SW480 (cell line): ENCODE data around the gene MON1A.
"Not testable (repeated sequence)": the region's sequence is repeated elsewhere in the genome, so short reads cannot be mapped to it uniquely, and the experiment has no call there.

Experiments
- DNase-seq: peaks from one replicate; pipeline ENCODE4 v3.0.0-alpha.2; 2016; ENCODE audit warnings: low spot score

The MON1A gene

GRCh38 chr3:49917806-49918590 is 11.6 kb downstream of the MON1A start:
- DNase-seq = not testable (repeated sequence)

- DNase-seq = no peak
These were observed 12.9 kb downstream of the MON1A start for GRCh38 chr3:49916686-49917085.

- DNase-seq = no peak
These were observed 14.7 kb downstream of the MON1A start for GRCh38 chr3:49914906-49915305.

GRCh38 chr3:49912881-49913281 is 16.7 kb downstream of the MON1A start:
- DNase-seq = peak; percentile 17

GRCh38 chr3:49911611-49912010 is 18.0 kb downstream of the MON1A start:
- DNase-seq = no peak

GRCh38 chr3:49911124-49911420 is 18.5 kb downstream of the MON1A start:
- no peak for DNase-seq

- DNase-seq = no peak
These were observed 19.0 kb downstream of the MON1A start for GRCh38 chr3:49910409-49911123.

- no peak for DNase-seq
These were observed 21.0 kb downstream of the MON1A start for GRCh38 chr3:49908373-49909199.

- DNase-seq = peak; percentile 77
These were observed 23.4 kb downstream of the MON1A start for GRCh38 chr3:49906073-49906743.

- DNase-seq = not testable (repeated sequence)
These were observed 25.2 kb downstream of the MON1A start for GRCh38 chr3:49904448-49904847.

- peak; percentile 98 for DNase-seq
These were observed 25.9 kb downstream of the MON1A start, which contains the start of gene MST1R for GRCh38 chr3:49903451-49904424. Gene MST1R (minus strand): TSS chr3:49903873. CDS start chr3:49903609, 264 bp downstream.

GRCh38 chr3:49902511-49903345 is 26.9 kb downstream of the MON1A start:
- peak; percentile 38 for DNase-seq

GRCh38 chr3:49901366-49902339 is 28.0 kb downstream of the MON1A start:
- DNase-seq = peak; percentile 55

- DNase-seq = peak; percentile 97
These were observed 29.0 kb downstream of the MON1A start for GRCh38 chr3:49900491-49901153.

GRCh38 chr3:49899815-49900214 is 29.8 kb downstream of the MON1A start:
- DNase-seq = no peak

GRCh38 chr3:49898991-49899390 is 30.6 kb downstream of the MON1A start:
- peak; percentile 61 for DNase-seq

- no peak for DNase-seq
These were observed 33.3 kb downstream of the MON1A start for GRCh38 chr3:49896345-49896744.

GRCh38 chr3:49895791-49896190 is 33.8 kb downstream of the MON1A start:
- no peak for DNase-seq
